Naive thymus-derived CD4-positive, alpha-beta T cell (primary cell): Measurements from ENCODE around the gene HMG20B. TPM values are rescaled to one million over a fixed set of nuclear protein-coding genes. Genes with fewer than 3 reads are reported as not detected.

Experiments
- ATAC-seq: fragments of 150-1000 bp; cut with Tn5 transposase; 2 replicates; pipeline ENCODE4 v1.10.0; 2021; ENCODE audit warnings: mild to moderate bottlenecking, moderate library complexity
- CTCF ChIA-PET: fragments of 350-600 bp; sonication (Branson Sonifier 250); formaldehyde crosslinking; loops from one replicate; lab custom pipeline; 2021; ENCODE audit warnings: antibody characterized with exemption; lab: Charles Lee
- POLR2A ChIA-PET: fragments of 350-600 bp; sonication (Branson Sonifier 250); formaldehyde crosslinking; loops from one replicate; lab custom pipeline; 2021; ENCODE audit warnings: antibody characterized with exemption, inconsistent platforms; lab: Charles Lee
- DNase-seq, 9 donors: peaks; one replicate each; pipeline versions ENCODE4 v3.0.0 to v3.0.0-alpha.2; 2020 to 2022; ENCODE audit warnings: mixed read lengths in 1 of 9
- H3K27ac ChIP-seq: one replicate; pipeline ENCODE4 v1.7.0; 2013; ENCODE audit warnings: mild to moderate bottlenecking, low read depth, low read length, moderate library complexity
- H3K27me3 ChIP-seq, 2 donors: one replicate each; pipeline ENCODE4 v1.7.0; 2013; ENCODE audit warnings: low read length in 2 of 2, mild to moderate bottlenecking in 2 of 2, moderate library complexity in 2 of 2; ENCODE audit not compliant: control insufficient read depth in 2 of 2, insufficient read depth in 2 of 2
- H3K36me3 ChIP-seq, 3 experiments: 1 replicate in 2 of 3; 2 replicates in 1 of 3; pipeline ENCODE4 v1.7.0; 2013; ENCODE audit warnings: low read length in 3 of 3, mild to moderate bottlenecking in 3 of 3, moderate library complexity in 1 of 3; ENCODE audit not compliant: insufficient read depth in 3 of 3, control insufficient read depth in 2 of 3
- H3K4me1 ChIP-seq, 2 donors: one replicate each; pipeline ENCODE4 v1.7.0; 2013; ENCODE audit warnings: low read length in 2 of 2, mild to moderate bottlenecking in 2 of 2, moderate library complexity in 1 of 2; ENCODE audit not compliant: control insufficient read depth in 2 of 2, insufficient read depth in 2 of 2
- H3K4me3 ChIP-seq: 2 replicates; pipeline ENCODE4 v1.7.0; 2013; ENCODE audit warnings: mild to moderate bottlenecking, low read length
- H3K9me3 ChIP-seq, 3 experiments: 1 replicate in 2 of 3; 2 replicates in 1 of 3; pipeline ENCODE4 v1.7.0; 2013; ENCODE audit warnings: low read length in 3 of 3; ENCODE audit not compliant: control insufficient read depth in 2 of 3
- H3K27ac Mint-ChIP-seq, 9 donors: one replicate each; pipeline ENCODE4 v1.8.0; 2020 to 2022; ENCODE audit warnings: mixed read lengths in 9 of 9, mild to moderate bottlenecking in 8 of 9, moderate library complexity in 5 of 9, inconsistent platforms in 2 of 9
- H3K27me3 Mint-ChIP-seq, 5 donors: one replicate each; pipeline ENCODE4 v1.8.0; 2021 to 2022; ENCODE audit warnings: mixed read lengths in 5 of 5, mild to moderate bottlenecking in 1 of 5
- H3K36me3 Mint-ChIP-seq, 5 donors: one replicate each; pipeline ENCODE4 v1.8.0; 2020 to 2022; ENCODE audit warnings: mixed read lengths in 5 of 5, mild to moderate bottlenecking in 3 of 5, inconsistent platforms in 1 of 5
- H3K4me1 Mint-ChIP-seq, 7 donors: one replicate each; pipeline ENCODE4 v1.8.0; 2020 to 2022; ENCODE audit warnings: mixed read lengths in 7 of 7, mild to moderate bottlenecking in 3 of 7, inconsistent platforms in 1 of 7
- H3K4me3 Mint-ChIP-seq, 10 donors: one replicate each; pipeline ENCODE4 v1.8.0; 2020 to 2022; ENCODE audit warnings: mild to moderate bottlenecking in 10 of 10, mixed read lengths in 10 of 10, moderate library complexity in 6 of 10, inconsistent platforms in 2 of 10
- H3K9me3 Mint-ChIP-seq, 11 donors: one replicate each; pipeline ENCODE4 v1.8.0; 2020 to 2022; ENCODE audit warnings: mixed read lengths in 11 of 11, mild to moderate bottlenecking in 4 of 11, inconsistent platforms in 1 of 11, moderate library complexity in 1 of 11
- intact Hi-C, 2 donors: fragments of 100-400 bp; cut with micrococcal nuclease; formaldehyde crosslinking; loops; one replicate each; pipeline ENCODE4 v1.15.1; 2023
- polyA plus RNA-seq, 2 donors: library from polyadenylated mRNA; unstranded; fragments of 300-500 nt; fragmentation: Illumina TruSeq; gene quantifications; one replicate each; pipeline ENCODE4 v1.2.3, GENCODE V29; 2021
- total RNA-seq, 6 experiments: library from RNA in 5 of 6; stranded (reverse) in 5 of 6; gene quantifications; 1 replicate in 5 of 6; 2 replicates in 1 of 6; pipeline ENCODE4 v1.2.3 and lab custom pipeline; 2021 to 2026

The HMG20B gene
- total and polyA plus RNA-seq, 7 experiments from 2014 or later = 37.9 to 65.6 (median 53.0) TPM

DNA sequence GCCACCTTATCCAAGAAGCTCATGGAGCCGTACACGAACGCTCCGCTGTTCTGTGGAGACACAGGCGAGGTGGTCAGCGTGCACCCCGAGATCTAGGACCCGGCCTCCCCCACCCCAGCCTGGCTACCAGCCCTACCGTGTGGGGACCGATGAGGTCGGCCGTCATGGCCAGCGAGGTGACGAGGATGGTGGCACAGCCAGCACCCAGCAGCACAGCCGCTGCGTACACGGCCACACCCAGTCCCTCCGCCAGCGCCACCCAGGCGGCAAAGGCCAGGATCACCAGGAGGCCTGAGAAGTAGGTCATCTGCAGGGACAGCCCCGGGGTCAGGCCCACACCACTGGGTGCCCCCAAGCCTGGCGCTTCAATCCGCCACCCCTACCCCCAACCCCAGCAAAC, 26.6 kb upstream of the HMG20B start:
- no peak overlapping the region for H3K4me3 Mint-ChIP-seq
- CTCF ChIA-PET = interaction anchor here (1.5 to 3.2 kb wide), 3 partner anchors 9 to 98 kb away, joined by 3 to 30 read pairs (median 4); partner anchors contain the start of gene MFSD12
- H3K27me3 Mint-ChIP-seq = no peaks in the 10 kb centered on the region
- intact Hi-C loops = no loop called here
- Histone ChIP-seq H3K9me3 (no peaks in the 10 kb centered on the region), H3K36me3 (peaks cover 0 to 73% (median 0%) of the 10 kb centered on the region in 3 experiments), H3K27me3 (no peaks in the 10 kb centered on the region), H3K4me1 (no peaks in the 10 kb centered on the region), H3K4me3 (no peak overlapping the region), H3K27ac (no peak overlapping the region)
- H3K9me3 Mint-ChIP-seq = no peaks in the 10 kb centered on the region
- POLR2A ChIA-PET = interaction anchor here (0.9 to 3.6 kb wide), 4 partner anchors 8 to 56 kb away, joined by 3 to 25 read pairs (median 8); partner anchors contain the start of gene MFSD12
- peaks cover 0 to 2% (median 0%) of the 10 kb centered on the region in 5 donors for H3K36me3 Mint-ChIP-seq
- peak overlapping the region in 5 of 9 donors; percentile 20 to 85 (median 62) for H3K27ac Mint-ChIP-seq
- no peak for ATAC-seq
- no peak for DNase-seq
- peaks cover 4 to 17% (median 11%) of the 10 kb centered on the region in 7 donors for H3K4me1 Mint-ChIP-seq

DNA sequence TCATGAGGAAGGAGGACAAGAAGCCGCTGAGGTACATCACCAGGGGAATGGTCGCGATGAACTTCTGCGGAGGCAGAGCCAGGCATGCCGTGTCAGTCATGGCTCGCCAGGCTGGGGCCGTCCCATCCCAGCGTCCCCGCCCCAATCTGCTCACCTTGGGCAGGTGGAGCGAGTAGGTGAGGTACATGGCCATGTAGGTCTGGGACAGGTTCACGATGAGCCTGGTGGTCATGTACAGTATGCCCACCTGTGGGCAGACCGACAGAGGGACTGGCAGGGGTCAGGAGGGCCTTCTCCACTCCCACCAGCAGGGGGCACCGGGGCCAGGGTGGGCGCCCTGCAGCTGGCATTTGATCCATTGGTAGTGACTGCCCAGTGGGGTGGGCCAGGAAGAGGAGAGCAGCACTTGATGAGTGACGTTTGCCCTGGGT, 25.4 kb upstream of the HMG20B start:
- Mint-ChIP-seq H3K27ac (peak overlapping the region in 1 of 9 donors; percentile 3), H3K36me3 (peaks cover 0 to 2% (median 0%) of the 10 kb centered on the region in 5 donors), H3K9me3 (no peaks in the 10 kb centered on the region), H3K4me3 (no peak overlapping the region), H3K27me3 (no peaks in the 10 kb centered on the region), H3K4me1 (peaks cover 9 to 24% (median 13%) of the 10 kb centered on the region in 7 donors)
- no peaks in the 10 kb centered on the region for H3K9me3 ChIP-seq
- H3K4me1 ChIP-seq = no peaks in the 10 kb centered on the region
- intact Hi-C loops = no loop called here
- peak in 2 of 9 donors; percentile 25 to 44 for DNase-seq
- POLR2A ChIA-PET = interaction anchor here (3.6 kb wide), 1 partner anchor 10 kb away, joined by 25 read pairs; the partner anchor contains the start of gene MFSD12
- no peaks in the 10 kb centered on the region for H3K27me3 ChIP-seq
- no peak overlapping the region for H3K4me3 ChIP-seq
- H3K27ac ChIP-seq = no peak overlapping the region
- CTCF ChIA-PET = interaction anchor here (1.1 kb wide), 1 partner anchor 71 kb away, joined by 5 read pairs; no protein-coding TSS in a partner anchor
- ATAC-seq = no peak
- peaks cover 0 to 74% (median 0%) of the 10 kb centered on the region in 3 experiments for H3K36me3 ChIP-seq

DNA sequence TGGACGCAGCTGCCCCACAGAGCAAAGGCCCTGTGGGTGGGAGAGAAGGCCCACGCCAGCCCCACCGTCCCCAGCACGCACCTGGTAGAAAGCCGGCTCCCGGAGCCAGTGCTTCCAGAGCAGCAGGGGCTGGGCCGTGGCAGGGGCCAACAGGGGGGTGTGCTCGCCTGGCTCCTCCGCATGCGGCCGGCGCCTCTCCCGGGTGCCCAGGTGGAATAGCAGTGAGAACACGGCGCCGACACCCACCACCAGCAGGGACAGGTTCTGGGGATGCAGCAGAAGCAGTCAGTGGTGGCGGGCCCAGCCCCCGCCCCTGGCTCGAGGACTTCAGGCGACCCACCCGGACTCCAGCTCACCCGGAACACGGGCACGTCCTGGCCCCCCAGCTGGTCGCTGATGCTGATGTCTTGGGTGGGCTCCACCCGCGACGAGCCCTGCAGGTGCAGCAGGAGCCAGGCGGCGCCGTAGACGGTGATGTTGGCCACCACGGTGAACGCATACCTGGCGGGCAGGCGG, 24.9 kb upstream of the HMG20B start:
- no peaks in the 10 kb centered on the region for H3K9me3 ChIP-seq
- POLR2A ChIA-PET = interaction anchor here (0.9 to 3.6 kb wide), 2 partner anchors 9 to 57 kb away, joined by 3 to 25 read pairs; partner anchors contain the start of gene MFSD12
- Mint-ChIP-seq H3K4me1 (peaks cover 13 to 29% (median 14%) of the 10 kb centered on the region in 7 donors), H3K4me3 (no peak overlapping the region), H3K9me3 (no peaks in the 10 kb centered on the region), H3K27me3 (no peaks in the 10 kb centered on the region), H3K36me3 (peaks cover 0 to 2% (median 0%) of the 10 kb centered on the region in 5 donors), H3K27ac (no peak overlapping the region)
- DNase-seq (no peak), ATAC-seq (no peak)
- no peaks in the 10 kb centered on the region for H3K27me3 ChIP-seq
- no peak overlapping the region for H3K27ac ChIP-seq
- H3K4me3 ChIP-seq = no peak overlapping the region
- peaks cover 0 to 71% (median 0%) of the 10 kb centered on the region in 3 experiments for H3K36me3 ChIP-seq
- intact Hi-C loops = no loop called here
- CTCF ChIA-PET = interaction anchor here (1.1 kb wide), 1 partner anchor 71 kb away, joined by 5 read pairs; no protein-coding TSS in a partner anchor
- peaks cover 0 to 4% of the 10 kb centered on the region in 2 donors for H3K4me1 ChIP-seq

DNA sequence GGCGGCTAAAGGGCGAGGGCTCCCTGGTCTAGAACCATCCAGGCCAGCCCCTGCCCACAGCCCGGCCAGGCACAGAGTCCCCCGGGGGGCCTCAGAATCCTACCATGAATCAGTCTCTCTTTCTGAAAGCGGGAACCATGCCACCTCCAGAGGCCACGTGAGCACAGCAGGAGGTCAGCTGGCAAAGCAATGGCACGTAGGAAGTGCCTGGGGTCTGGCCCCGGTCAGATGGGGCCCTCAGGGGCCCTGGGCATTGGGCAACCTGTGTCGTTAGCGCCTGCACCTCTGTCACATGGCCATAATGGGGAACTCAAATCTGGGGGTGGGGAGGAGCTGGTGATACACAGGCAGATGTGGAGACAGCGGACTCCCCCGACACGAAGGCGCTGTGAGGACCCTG, 24.1 kb upstream of the HMG20B start:
- peaks cover 13 to 33% (median 17%) of the 10 kb centered on the region in 7 donors for H3K4me1 Mint-ChIP-seq
- peak overlapping the region in 2 of 9 donors; percentile 10 to 16 for H3K27ac Mint-ChIP-seq
- no peak overlapping the region for H3K4me3 ChIP-seq
- ChIA-PET POLR2A (interaction anchor here (0.9 to 3.6 kb wide), 2 partner anchors 8 to 56 kb away, joined by 3 to 25 read pairs; partner anchors contain the start of gene MFSD12), CTCF (no interaction called here)
- intact Hi-C loops = no loop called here
- H3K36me3 Mint-ChIP-seq = peaks cover 0 to 2% (median 0%) of the 10 kb centered on the region in 5 donors
- H3K4me3 Mint-ChIP-seq = no peak overlapping the region
- peaks cover 0 to 64% (median 0%) of the 10 kb centered on the region in 3 experiments for H3K36me3 ChIP-seq
- H3K4me1 ChIP-seq = peaks cover 0 to 9% of the 10 kb centered on the region in 2 donors
- no peaks in the 10 kb centered on the region for H3K27me3 ChIP-seq
- no peak overlapping the region for H3K27ac ChIP-seq
- no peak for DNase-seq
- no peaks in the 10 kb centered on the region for H3K27me3 Mint-ChIP-seq
- no peaks in the 10 kb centered on the region for H3K9me3 ChIP-seq
- peak; percentile 69 for ATAC-seq
- H3K9me3 Mint-ChIP-seq = no peaks in the 10 kb centered on the region

DNA sequence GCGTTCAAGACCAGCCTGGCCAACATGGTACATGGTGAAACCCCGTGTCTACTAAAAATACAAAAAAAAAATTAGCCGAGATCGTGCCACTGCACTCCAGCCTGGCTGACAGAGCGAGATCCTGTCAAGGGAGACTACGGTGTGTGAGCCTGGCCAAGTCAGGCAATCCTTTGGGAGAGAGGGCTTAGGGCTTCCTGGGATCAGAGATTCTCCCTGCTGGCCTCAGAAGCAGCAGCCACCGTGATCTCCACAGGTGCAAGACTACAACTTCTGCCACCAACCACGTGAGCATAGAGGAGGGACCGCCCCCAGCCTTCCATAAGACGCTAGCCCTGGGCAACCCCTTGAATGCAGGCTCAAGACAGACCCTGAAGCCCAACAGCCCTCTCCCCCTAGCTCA, 22.9 kb upstream of the HMG20B start:
- Mint-ChIP-seq H3K4me3 (no peak overlapping the region), H3K9me3 (no peaks in the 10 kb centered on the region), H3K36me3 (peaks cover 0 to 5% (median 0%) of the 10 kb centered on the region in 5 donors), H3K27ac (peak overlapping the region in 4 of 9 donors; percentile 6 to 73 (median 30)), H3K4me1 (peaks cover 13 to 41% (median 24%) of the 10 kb centered on the region in 7 donors), H3K27me3 (no peaks in the 10 kb centered on the region)
- intact Hi-C loops = loop anchor here (10.0 kb wide), 4 partner anchors 155 to 925 kb away; partner anchors contain the start of genes APBA3 (in 1 of the 2), HDGFL2 (in 1 of the 2), MRPL54 (in 1 of the 2) and PIAS4 (in 1 of the 2)
- Histone ChIP-seq H3K36me3 (peaks cover 0 to 52% (median 0%) of the 10 kb centered on the region in 3 experiments), H3K4me1 (peaks cover 9 to 14% of the 10 kb centered on the region in 2 donors), H3K27me3 (no peaks in the 10 kb centered on the region), H3K4me3 (no peak overlapping the region), H3K9me3 (no peaks in the 10 kb centered on the region), H3K27ac (no peak overlapping the region)
- ATAC-seq (no peak), DNase-seq (no peak)
- ChIA-PET CTCF (no interaction called here), POLR2A (no interaction called here)

DNA sequence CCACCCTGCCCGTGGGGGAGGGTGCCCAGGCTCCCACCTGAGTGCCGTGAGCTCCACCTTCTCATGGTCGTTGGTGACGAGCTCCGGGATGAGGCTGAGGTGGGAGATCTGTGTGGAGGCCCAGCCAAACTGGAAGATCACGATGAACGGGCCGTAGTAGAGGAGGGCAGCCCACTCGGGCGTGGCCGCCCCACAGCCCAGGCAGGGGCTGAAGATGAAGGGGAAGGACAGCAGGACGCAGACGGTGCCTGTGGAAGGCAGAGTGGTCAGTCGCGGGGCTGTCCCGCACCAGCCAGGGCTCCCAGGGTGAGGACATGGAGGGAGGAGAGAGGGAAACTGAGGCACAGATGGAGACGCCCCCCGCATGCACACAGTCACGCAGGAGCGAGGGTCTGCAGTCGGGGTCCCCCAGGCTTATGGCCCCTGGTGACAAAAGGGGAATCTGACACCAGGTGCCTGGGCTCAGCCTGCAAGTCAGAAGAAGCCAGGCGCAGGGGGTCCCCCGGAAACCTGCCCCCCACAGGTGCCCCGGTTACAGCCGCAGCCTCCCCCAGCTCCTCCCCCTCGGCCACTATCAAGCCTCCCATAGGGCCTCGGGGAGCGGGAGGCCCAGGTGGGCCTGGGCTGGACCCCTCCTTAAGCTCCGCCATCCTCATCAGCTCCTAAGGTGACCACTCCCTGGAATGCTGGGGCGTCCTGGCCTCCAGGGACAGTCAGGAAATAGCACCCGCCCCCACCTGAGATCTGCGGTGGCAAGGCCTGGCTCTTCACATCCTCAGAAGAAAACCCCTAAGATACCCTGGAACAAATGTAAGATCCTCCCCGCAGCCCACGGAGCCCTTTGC, 21.6 kb upstream of the HMG20B start:
- CTCF ChIA-PET = interaction anchor here (0.6 kb wide), 1 partner anchor 33 kb away, joined by 3 read pairs; no protein-coding TSS in a partner anchor
- Mint-ChIP-seq H3K27ac (peak overlapping the region; percentile 48 to 85 (median 75)), H3K4me3 (peak overlapping the region in 4 of 10 donors; percentile 19 to 49 (median 31))

More for the DNA sequence above, 21.6 kb upstream of the HMG20B start:
- Histone ChIP-seq H3K27ac (peak overlapping the region; percentile 1), H3K9me3 (no peaks in the 10 kb centered on the region), H3K27me3 (no peaks in the 10 kb centered on the region), H3K4me1 (peaks cover 19 to 27% of the 10 kb centered on the region in 2 donors), H3K4me3 (no peak overlapping the region), H3K36me3 (peaks cover 0 to 40% (median 0%) of the 10 kb centered on the region in 3 experiments)
- intact Hi-C loops = loop anchor here (10.0 kb wide), 4 partner anchors 154 to 924 kb away; partner anchors contain the start of genes APBA3 (in 1 of the 2), HDGFL2 (in 1 of the 2), MRPL54 (in 1 of the 2) and PIAS4 (in 1 of the 2)
- H3K36me3 Mint-ChIP-seq = peaks cover 0 to 7% (median 0%) of the 10 kb centered on the region in 5 donors
- no peaks in the 10 kb centered on the region for H3K27me3 Mint-ChIP-seq
- DNase-seq (no peak), ATAC-seq (no peak)
- peaks cover 12 to 44% (median 30%) of the 10 kb centered on the region in 7 donors for H3K4me1 Mint-ChIP-seq
- H3K9me3 Mint-ChIP-seq = no peaks in the 10 kb centered on the region
- POLR2A ChIA-PET = interaction anchor here (0.9 kb wide), 1 partner anchor 67 kb away, joined by 3 read pairs; no protein-coding TSS in a partner anchor
